Natural killer cell (primary cell): Measurements from ENCODE around the gene LETMD1. TPM values are rescaled to one million over a fixed set of nuclear protein-coding genes. Genes with fewer than 3 reads are reported as not detected.

Experiments used
- ATAC-seq, 3 donors: fragments of 150-1000 bp in 2 of 3; fragments of 200-7000 bp in 1 of 3; cut with Tn5 transposase; 1 replicate in 1 of 3; 2 replicates in 2 of 3; pipeline ENCODE4 v1.10.0; 2021; ENCODE audit warnings: mild to moderate bottlenecking in 2 of 3, moderate library complexity in 2 of 3
- DNase-seq, 2 donors: peaks; one replicate each; pipeline versions ENCODE4 v3.0.0 to v3.0.0-alpha.2; 2013 to 2021; ENCODE audit warnings: mixed read lengths in 1 of 2
- H3K27ac ChIP-seq: one replicate; pipeline ENCODE4 v1.5.1; 2013; ENCODE audit warnings: mild to moderate bottlenecking, low read length
- H3K27me3 ChIP-seq: one replicate; pipeline ENCODE4 v1.6.1; 2013; ENCODE audit warnings: low read length; ENCODE audit not compliant: control insufficient read depth, insufficient read depth
- H3K36me3 ChIP-seq: one replicate; pipeline ENCODE4 v1.6.1; 2013; ENCODE audit warnings: low read length; ENCODE audit not compliant: control insufficient read depth, insufficient read depth
- H3K4me1 ChIP-seq: one replicate; pipeline ENCODE4 v1.6.1; 2013; ENCODE audit warnings: low read length; ENCODE audit not compliant: control insufficient read depth, insufficient read depth
- H3K4me3 ChIP-seq: one replicate; pipeline ENCODE4 v1.5.1; 2013; ENCODE audit warnings: low read length
- H3K9me3 ChIP-seq: one replicate; pipeline ENCODE4 v1.6.1; 2013; ENCODE audit warnings: low read length; ENCODE audit not compliant: control insufficient read depth, insufficient read depth
- H3K27ac Mint-ChIP-seq, 2 donors: one replicate each; pipeline ENCODE4 v1.8.0; 2022; ENCODE audit warnings: mild to moderate bottlenecking in 2 of 2, mixed read lengths in 2 of 2, moderate library complexity in 1 of 2
- H3K27me3 Mint-ChIP-seq, 2 donors: one replicate each; pipeline ENCODE4 v1.8.0; 2022; ENCODE audit warnings: low read depth in 2 of 2, mixed read lengths in 2 of 2
- H3K36me3 Mint-ChIP-seq: one replicate; pipeline ENCODE4 v1.8.0; 2022; ENCODE audit warnings: mixed read lengths
- H3K4me1 Mint-ChIP-seq, 2 donors: one replicate each; pipeline ENCODE4 v1.8.0; 2022; ENCODE audit warnings: mixed read lengths in 2 of 2
- H3K4me3 Mint-ChIP-seq: one replicate; pipeline ENCODE4 v1.8.0; 2022; ENCODE audit warnings: mild to moderate bottlenecking, moderate library complexity, mixed read lengths
- H3K9me3 Mint-ChIP-seq, 2 donors: one replicate each; pipeline ENCODE4 v1.8.0; 2022; ENCODE audit warnings: mixed read lengths in 2 of 2
- CTCF ChIP-seq: fragments of 200-600 bp; IDR thresholded peaks from one replicate; pipeline ENCODE4 v1.8.0; 2022; ENCODE audit warnings: antibody characterized with exemption
- WGBS: methylation state at CpG from one replicate; pipeline ENCODE4 v1.1.7; 2013; ENCODE audit warnings: missing lambda C conversion rate; ENCODE audit not compliant: insufficient coverage; 5-methylcytosine and 5-hydroxymethylcytosine counted together
- intact Hi-C: fragments of 100-400 bp; cut with micrococcal nuclease; formaldehyde crosslinking; loops from one replicate; pipeline ENCODE4 v1.14.2; 2022
- total RNA-seq, 4 donors: library from RNA; stranded (reverse); fragments of 120-200 nt in 1 of 4; gene quantifications; one replicate each; pipeline versions ENCODE4 v1.2.3 to v1.2.4, GENCODE V29; 2013 to 2022

Gene LETMD1
- total RNA-seq, 3 donors from 2014 or later (not counting 1 experiment from before 2014, with no cell fraction given), result 57.1 to 71.8 (median 58.2) TPM

GRCh38 chr12:51067229-51067628, 19.1 kb downstream of the LETMD1 start:
- no peak for ATAC-seq
- H3K9me3 Mint-ChIP-seq, result no peaks in the 10 kb centered on the region
- H3K4me1 Mint-ChIP-seq, result no peaks in the 10 kb centered on the region
- H3K9me3 ChIP-seq, result no peaks in the 10 kb centered on the region
- H3K27me3 Mint-ChIP-seq, result no peaks in the 10 kb centered on the region
- intact Hi-C loops, result no loop called here
- H3K36me3 Mint-ChIP-seq, result no peaks in the 10 kb centered on the region
- H3K27ac Mint-ChIP-seq, result no peak overlapping the region
- no peaks in the 10 kb centered on the region for H3K27me3 ChIP-seq
- no peak for TF ChIP-seq CTCF
- DNase-seq, result no peak
- H3K4me3 ChIP-seq, result no peak overlapping the region
- H3K4me1 ChIP-seq, result no peaks in the 10 kb centered on the region
- no peak overlapping the region for H3K27ac ChIP-seq
- H3K4me3 Mint-ChIP-seq, result no peak overlapping the region
- WGBS, result 100% methylated on average over 4 of the region's 4 CpGs
- peaks cover 71% of the 10 kb centered on the region for H3K36me3 ChIP-seq

- no peak for ATAC-seq
- no peak overlapping the region for H3K27ac ChIP-seq
- DNase-seq, result no peak
- H3K9me3 Mint-ChIP-seq, result no peaks in the 10 kb centered on the region
- WGBS, result 95% methylated on average over 7 of the region's 7 CpGs
- H3K27me3 ChIP-seq, result no peaks in the 10 kb centered on the region
- H3K9me3 ChIP-seq, result no peaks in the 10 kb centered on the region
- H3K27me3 Mint-ChIP-seq, result no peaks in the 10 kb centered on the region
- H3K4me3 ChIP-seq, result no peak overlapping the region
- H3K4me3 Mint-ChIP-seq, result no peak overlapping the region
- intact Hi-C loops, result no loop called here
- no peaks in the 10 kb centered on the region for H3K4me1 ChIP-seq
- TF ChIP-seq CTCF, result no peak
- peaks cover 67% of the 10 kb centered on the region for H3K36me3 ChIP-seq
- no peaks in the 10 kb centered on the region for H3K36me3 Mint-ChIP-seq
- H3K27ac Mint-ChIP-seq, result no peak overlapping the region
- H3K4me1 Mint-ChIP-seq, result no peaks in the 10 kb centered on the region
Measured at GRCh38 chr12:51067771-51068170, 19.6 kb downstream of the LETMD1 start.

GRCh38 chr12:51070004-51070403, 21.9 kb downstream of the LETMD1 start:
- Mint-ChIP-seq H3K27ac (no peak overlapping the region), H3K27me3 (no peaks in the 10 kb centered on the region), H3K9me3 (no peaks in the 10 kb centered on the region), H3K4me1 (no peaks in the 10 kb centered on the region), H3K4me3 (no peak overlapping the region), H3K36me3 (no peaks in the 10 kb centered on the region)
- no peak for TF ChIP-seq CTCF
- Histone ChIP-seq H3K27me3 (no peaks in the 10 kb centered on the region), H3K27ac (no peak overlapping the region), H3K9me3 (no peaks in the 10 kb centered on the region), H3K4me3 (no peak overlapping the region), H3K36me3 (peaks cover 52% of the 10 kb centered on the region), H3K4me1 (no peaks in the 10 kb centered on the region)
- intact Hi-C loops, result no loop called here
- 93% methylated on average over 3 of the region's 3 CpGs for WGBS
- DNase-seq (no peak), ATAC-seq (no peak)

GRCh38 chr12:51071663-51072062, 23.5 kb downstream of the LETMD1 start:
- Histone ChIP-seq H3K4me1 (no peaks in the 10 kb centered on the region), H3K27me3 (no peaks in the 10 kb centered on the region), H3K27ac (no peak overlapping the region), H3K36me3 (peaks cover 44% of the 10 kb centered on the region), H3K9me3 (no peaks in the 10 kb centered on the region), H3K4me3 (no peak overlapping the region)
- Mint-ChIP-seq H3K4me1 (peaks cover 5 to 8% of the 10 kb centered on the region in 2 donors), H3K36me3 (no peaks in the 10 kb centered on the region), H3K9me3 (no peaks in the 10 kb centered on the region), H3K4me3 (no peak overlapping the region), H3K27me3 (no peaks in the 10 kb centered on the region), H3K27ac (no peak overlapping the region)
- WGBS, result 100% methylated on average over 2 of the region's 2 CpGs
- no peak for DNase-seq
- ATAC-seq, result no peak
- intact Hi-C loops, result no loop called here
- no peak for TF ChIP-seq CTCF
